Measurements from ENCODE around the gene ALG12. TPM values are rescaled to one million over a fixed set of nuclear protein-coding genes. Genes with fewer than 3 reads are reported as not detected.
"Not testable (repeated sequence)": the region's sequence is repeated elsewhere in the genome, so short reads cannot be mapped to it uniquely, and the experiment has no call there.

Gene ALG12
- total RNA-seq, 1 donor from 2014 or later = 18.7 TPM

- H3K36me3 ChIP-seq (ENCODE audit: control insufficient read depth, insufficient read depth, low read length) = peaks cover 2% of the 10 kb centered on the region
- H3K4me3 ChIP-seq (ENCODE audit: low read depth, low read length) = peak overlapping the region; percentile 76
- FAIRE-seq (no peak), DNase-seq (ENCODE audit: low read depth) (no peak)
- H3K27me3 ChIP-seq (ENCODE audit: control insufficient read depth, insufficient read depth, low read length) = peaks cover 9% of the 10 kb centered on the region
- no peak for TF ChIP-seq CTCF (IDR thresholded peaks at IDR 0.05; ENCODE audit: insufficient read depth, low read length, severe bottlenecking)
These were observed 64.0 kb downstream of the ALG12 start for GRCh38 chr22:49853981-49854831.

- FAIRE-seq (no peak), DNase-seq (ENCODE audit: low read depth) (peak; percentile 84)
- no peak for TF ChIP-seq CTCF (IDR thresholded peaks at IDR 0.05; ENCODE audit: insufficient read depth, low read length, severe bottlenecking)
- no peaks in the 10 kb centered on the region for H3K36me3 ChIP-seq (ENCODE audit: control insufficient read depth, insufficient read depth, low read length)
- H3K4me3 ChIP-seq (ENCODE audit: low read depth, low read length) = peak within 1 kb of the TSS; percentile 83
- H3K27me3 ChIP-seq (ENCODE audit: control insufficient read depth, insufficient read depth, low read length) = peaks cover 10% of the 10 kb centered on the region
These were observed 65.0 kb downstream of the ALG12 start, which contains the start of gene ZBED4 for GRCh38 chr22:49852898-49853894. ZBED4 (plus strand) TSS chr22:49853844; CDS start chr22:49883663, 29,819 bp downstream.

- peaks cover 14% of the 10 kb centered on the region for H3K27me3 ChIP-seq (ENCODE audit: control insufficient read depth, insufficient read depth, low read length)
- FAIRE-seq; DNase-seq (ENCODE audit: low read depth); H3K36me3 ChIP-seq (ENCODE audit: control insufficient read depth, insufficient read depth, low read length): not testable (repeated sequence)
- peak overlapping the region; percentile 83 for H3K4me3 ChIP-seq (ENCODE audit: low read depth, low read length)
These were observed 65.7 kb downstream of the ALG12 start for GRCh38 chr22:49852568-49852897.

- Histone ChIP-seq H3K36me3 (ENCODE audit: control insufficient read depth, insufficient read depth, low read length) (no peaks in the 10 kb centered on the region), H3K27me3 (ENCODE audit: control insufficient read depth, insufficient read depth, low read length) (peaks cover 14% of the 10 kb centered on the region), H3K4me3 (ENCODE audit: low read depth, low read length) (no peak overlapping the region)
- no peak for TF ChIP-seq CTCF (IDR thresholded peaks at IDR 0.05; ENCODE audit: insufficient read depth, low read length, severe bottlenecking)
- no peak for FAIRE-seq
- DNase-seq (ENCODE audit: low read depth) = no peak
These were observed 67.1 kb downstream of the ALG12 start for GRCh38 chr22:49850959-49851802.

Other genes starting within 250 kb of the ALG12 start
- gene BRD1, start 90.6 kb downstream of the ALG12 start, total RNA-seq = 18.2 and 28.0 TPM in 2 replicates
- 14.0 and 15.7 TPM in 2 replicates for gene ZBED4, start 64.6 kb downstream of the ALG12 start, total RNA-seq
- gene CRELD2, start 196 bp upstream of the ALG12 start, total RNA-seq = 57.4 and 71.6 TPM in 2 replicates
- 67.1 and 130 TPM in 2 replicates for gene PIM3, start 42.3 kb upstream of the ALG12 start, total RNA-seq
- gene IL17REL, start 94.3 kb upstream of the ALG12 start, total RNA-seq = not detected in 2 replicates
- gene TTLL8, start 139.9 kb upstream of the ALG12 start, total RNA-seq = not detected in 2 replicates
- gene MLC1, start 167.0 kb upstream of the ALG12 start, total RNA-seq = under 0.01 TPM in 1 of 2 replicates, not detected in the other
- gene MOV10L1, start 171.6 kb upstream of the ALG12 start, total RNA-seq = 0.26 and 1.4 TPM in 2 replicates

Measured in bronchial epithelial cell (primary cell).